NCI-H2171 treated with DMSO at 0.1 percent for 48 hours (cell line): Measurements from ENCODE around the gene STYX.

ENCODE experiments used
- DNase-seq: peaks from one replicate; lab custom pipeline; 2025; lab: John Stamatoyannopoulos, UW

STYX gene, protein sequence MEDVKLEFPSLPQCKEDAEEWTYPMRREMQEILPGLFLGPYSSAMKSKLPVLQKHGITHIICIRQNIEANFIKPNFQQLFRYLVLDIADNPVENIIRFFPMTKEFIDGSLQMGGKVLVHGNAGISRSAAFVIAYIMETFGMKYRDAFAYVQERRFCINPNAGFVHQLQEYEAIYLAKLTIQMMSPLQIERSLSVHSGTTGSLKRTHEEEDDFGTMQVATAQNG

DNA sequence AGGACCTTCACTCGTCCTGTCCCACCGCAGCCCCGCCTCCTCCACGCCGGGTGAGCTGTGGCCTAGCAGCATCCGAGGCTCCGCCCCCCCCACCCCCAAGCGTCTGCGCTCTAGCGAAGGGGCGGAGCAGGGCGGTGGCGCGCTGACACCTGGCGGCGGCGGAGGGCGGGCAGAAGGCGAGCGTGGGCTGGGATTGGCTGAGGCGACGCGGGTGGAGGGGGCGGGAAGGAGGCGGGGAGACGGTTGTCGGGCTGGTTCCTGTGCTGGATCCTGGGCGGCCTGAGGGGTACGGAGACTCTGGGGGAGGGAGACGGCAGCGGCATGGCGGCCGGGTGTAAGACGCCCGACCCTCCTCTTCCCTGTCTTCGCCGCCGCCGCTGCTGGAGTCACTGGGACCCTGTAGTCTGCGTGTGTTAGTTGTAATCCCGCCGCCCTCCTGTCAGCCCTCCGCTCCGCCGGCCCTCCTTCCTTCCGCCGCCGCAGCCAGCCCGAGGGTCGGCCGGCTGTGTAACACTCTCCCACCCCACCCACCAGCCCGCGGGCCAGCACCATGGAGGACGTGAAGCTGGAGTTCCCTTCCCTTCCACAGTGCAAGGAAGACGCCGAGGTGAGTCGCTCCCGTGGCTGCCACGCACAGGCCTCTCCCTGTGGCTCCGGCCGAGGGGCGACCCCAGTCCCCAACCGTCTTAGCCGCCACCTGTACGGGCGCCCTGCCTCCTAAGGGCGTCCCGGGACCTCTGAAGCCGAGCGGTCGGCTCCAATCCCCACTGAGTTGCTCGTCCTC, at the start of gene STYX:
TSS of gene STYX (plus strand) at position 242 of the 784 bp plus-strand sequence. CDS start at position 551, 309 bp downstream.
- peak; percentile 97 for DNase-seq

DNA sequence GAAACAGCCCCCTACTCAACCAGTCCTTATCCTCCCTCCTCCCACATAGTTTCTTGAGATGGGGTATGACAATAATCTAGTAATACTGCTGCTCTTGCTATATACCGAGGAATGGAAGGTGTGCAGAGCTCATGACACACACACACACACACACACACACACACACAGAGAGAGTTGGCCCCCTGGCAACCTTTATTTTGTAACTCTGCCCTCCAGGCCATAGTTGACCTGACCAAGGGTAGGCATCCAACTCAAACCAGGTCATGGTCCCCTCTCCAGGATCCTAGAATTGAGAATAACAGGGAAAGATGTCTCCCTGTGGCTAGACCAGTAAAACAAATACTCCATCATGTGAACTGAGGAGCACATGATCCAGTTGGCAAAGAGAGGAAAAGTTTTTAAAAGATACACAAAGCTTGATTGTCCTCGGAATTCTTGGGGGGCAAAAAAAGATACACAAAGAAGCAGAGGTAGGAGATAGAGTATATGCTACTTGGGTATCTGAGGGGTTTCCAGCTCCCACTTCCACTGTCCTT, 45.9 kb upstream of the STYX start:
- DNase-seq: no peak

DNA sequence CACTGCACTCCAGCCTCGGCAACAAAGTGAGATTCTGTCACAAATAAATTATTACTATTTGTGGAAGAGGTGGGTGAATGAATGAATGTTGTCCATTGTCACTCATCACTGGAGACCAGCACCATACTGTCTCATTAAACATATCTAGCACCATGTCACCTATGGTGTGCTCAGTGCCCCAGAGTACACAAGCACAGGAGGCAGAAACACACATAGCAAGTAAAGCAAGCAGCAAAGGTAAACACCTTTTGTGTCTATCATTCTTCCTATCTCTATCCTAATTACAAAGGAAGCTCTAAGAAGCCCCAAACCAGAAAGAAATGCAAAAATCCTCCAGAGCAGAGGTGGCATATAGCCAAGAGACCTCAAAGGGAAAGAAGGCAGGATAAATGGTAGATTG, 43.8 kb upstream of the STYX start:
- no peak for DNase-seq

DNA sequence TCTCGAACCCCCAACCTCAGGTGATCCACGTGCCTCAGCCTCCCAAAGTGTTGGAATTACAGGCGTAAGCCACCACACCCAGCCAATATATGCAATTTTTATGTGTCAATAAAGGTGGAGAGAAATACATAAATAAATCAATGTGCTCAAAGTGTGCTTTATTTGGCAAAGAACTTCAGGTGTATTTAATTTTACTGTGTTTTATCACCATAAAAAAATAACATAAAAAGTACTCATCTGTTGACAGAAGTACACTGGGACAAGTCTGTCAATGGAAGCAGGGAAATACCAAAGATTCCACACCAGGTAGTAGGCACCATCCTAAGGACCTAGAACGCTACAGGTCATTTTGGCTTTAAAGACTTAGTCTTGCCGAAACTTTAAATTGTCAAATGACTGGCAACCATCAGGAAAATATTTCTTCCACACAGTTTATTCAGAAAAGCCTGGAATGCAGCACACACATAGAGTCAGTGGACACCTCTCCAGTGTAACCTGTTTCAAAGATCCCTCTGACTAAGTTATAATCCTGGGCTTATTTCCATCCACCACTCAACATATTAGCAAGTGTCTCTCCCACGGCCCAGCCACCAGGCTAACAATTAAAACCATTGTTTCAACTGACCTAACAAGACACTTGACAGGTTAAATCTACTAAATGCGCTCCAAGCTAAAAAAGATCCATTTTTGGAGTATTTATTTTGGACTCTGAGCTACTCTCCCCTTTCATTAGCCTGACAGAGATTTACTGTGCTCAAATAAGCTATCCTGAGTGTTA, 38.8 kb upstream of the STYX start:
- no peak for DNase-seq

DNA sequence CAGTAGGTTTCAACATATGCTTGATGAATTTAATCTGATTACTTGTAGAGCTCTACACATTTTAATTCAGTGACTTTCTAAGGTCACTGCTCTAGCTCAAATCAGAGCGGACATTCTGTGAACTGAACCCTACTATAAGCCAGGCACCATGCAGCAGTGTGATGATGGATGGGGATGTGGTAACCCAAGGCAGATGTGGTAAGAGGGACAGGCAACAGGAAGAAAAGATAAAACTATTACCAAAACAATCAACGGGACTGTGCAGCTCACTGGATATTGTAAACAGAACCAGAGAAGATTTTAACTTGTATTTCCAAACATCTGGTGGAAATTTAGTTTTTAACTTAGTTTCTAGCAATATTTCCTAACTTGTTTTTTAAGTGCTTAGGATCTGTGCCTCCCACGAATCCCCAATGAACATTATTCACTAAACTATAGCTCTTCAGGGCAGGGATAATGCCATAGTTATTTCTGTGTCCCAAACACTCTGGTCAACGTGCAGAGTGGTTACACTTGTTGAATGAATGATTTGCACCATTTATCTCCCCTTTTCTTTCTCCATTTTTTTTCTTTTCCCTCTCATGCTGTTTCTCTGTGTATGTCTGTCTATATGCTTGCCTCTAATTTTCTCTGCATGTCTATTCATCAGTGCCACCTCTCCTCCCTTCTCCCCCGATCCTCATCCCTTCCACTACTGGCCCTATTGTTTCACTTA, 37.6 kb upstream of the STYX start:
- no peak for DNase-seq

DNA sequence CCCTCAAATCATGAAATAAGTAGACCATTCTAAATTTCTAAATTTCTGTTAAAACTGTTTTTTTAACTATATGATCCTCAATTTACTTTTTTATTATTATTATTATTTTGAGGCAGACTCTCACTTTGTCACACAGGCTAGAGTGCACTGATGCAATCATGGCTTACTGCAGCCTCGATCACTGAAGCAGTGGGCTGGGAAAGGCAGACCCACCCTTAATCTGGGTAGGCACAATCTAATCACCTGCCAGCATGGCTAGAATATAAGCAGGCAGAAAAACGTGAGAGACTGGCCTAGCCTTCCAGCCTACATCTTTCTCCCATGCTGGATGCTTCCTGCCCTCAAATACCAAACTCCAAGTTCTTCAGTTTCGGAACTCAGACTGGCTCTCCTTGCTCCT, 36.9 kb upstream of the STYX start:
- DNase-seq: no peak

DNA sequence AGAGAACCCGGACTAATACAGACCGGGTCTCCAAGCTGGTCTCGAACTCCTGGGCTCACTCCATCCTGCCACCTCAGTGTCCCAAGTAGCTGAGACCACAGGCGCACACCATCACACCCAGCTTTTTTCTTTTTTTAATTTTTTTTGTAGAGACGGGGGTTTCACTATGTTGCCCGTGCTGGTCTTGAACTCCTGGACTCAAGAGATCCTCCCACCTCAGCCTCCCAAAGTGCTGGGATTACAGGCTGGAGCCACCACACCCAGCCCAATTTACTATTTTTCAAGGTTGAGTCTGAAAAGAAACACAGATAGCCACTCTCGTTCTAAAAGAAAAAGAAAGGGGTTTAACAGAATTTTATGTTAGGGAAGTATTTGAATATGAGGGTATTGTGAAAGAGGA, 36.4 kb upstream of the STYX start:
- no peak for DNase-seq

DNA sequence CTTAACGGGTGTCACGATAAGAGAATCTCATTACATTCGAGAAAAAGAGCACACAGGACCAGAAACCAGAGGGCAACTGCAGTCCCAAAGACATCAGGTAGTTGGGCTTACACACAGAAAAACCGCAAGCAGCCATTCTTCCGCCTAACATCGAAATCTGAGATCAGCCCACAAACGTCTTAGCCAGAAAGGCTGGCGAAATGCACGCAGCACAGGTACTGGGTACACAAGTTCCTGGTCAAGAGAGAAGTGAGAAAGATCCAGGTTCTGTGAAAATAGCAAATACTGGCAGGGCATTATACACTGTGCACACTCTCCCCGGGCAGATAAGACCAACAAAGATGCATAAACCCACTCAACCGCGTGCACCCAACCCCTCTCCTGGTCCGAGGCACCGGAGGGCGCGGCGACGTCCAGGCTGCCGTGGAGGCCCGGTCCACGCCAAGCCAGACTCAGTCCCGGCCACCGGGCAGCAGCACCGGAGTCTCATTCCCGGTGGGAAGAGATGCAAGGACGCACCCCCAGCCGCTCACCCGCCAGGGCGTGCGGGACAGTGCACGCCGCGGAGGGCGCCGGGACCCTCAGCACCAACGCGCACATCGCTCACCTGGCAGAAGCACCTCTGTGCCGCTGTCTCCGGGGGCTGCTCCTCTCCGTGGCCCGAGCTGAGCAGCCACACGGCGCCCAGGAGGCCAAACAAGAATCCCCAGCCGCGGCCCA, 35.0 kb upstream of the STYX start:
- DNase-seq: peak; percentile 65

DNA sequence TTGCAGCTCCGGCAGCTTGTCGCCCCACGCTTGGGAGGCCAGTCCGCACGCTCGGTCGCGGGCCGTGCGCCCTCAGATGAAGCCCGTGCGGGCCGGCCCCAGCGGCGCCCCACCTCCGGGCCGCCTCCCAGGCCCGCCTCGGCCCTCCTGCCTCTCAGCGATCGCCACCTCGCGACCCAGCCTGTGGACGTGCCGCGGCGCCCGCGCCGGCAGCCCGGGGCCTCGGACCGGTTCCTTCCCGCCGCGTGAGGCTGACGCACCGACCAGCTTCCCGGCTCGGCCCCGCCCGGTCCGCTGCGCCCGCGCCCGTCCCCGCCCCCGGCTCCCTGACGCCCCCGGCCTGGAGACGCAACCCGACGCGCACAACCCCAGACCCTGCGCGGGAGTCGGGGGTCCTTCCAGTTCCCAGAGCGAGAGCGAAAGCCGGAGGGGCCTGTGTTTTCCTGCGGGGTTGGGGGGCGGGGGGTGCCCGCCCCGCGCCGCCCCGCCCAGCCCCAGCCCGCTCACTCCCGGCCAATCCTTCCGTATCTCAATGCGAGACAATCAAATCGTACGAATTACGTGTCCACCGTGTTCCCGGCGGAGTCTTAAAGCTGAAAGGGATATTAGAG, 34.4 kb upstream of the STYX start, which contains the start of gene ERO1A:
TSS of gene ERO1A (minus strand) at position 78 of the 611 bp plus-strand sequence. CDS start at position 1, 77 bp downstream.
- peak; percentile 84 for DNase-seq

DNA sequence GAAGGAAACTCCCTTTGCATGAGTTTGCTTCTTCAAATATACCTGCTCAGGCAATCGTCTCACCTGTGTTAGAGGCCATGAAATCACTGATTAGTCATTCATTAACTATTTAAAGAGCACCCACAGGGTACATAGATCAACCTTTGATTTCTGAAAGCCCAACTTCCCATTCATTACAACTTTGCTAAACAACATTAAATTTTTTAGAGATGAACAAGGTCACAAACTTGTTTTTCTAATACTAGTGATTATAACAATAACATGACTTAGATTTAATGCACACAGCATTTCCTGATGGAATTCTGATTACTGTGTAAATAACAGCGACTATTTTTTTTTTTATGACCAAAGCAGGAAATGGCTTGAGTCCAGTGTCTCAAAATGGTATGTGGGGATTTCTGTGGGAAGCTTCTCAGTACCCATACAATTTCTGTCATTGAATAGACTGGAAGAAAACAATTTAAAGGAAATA, 29.2 kb upstream of the STYX start:
- no peak for DNase-seq

DNA sequence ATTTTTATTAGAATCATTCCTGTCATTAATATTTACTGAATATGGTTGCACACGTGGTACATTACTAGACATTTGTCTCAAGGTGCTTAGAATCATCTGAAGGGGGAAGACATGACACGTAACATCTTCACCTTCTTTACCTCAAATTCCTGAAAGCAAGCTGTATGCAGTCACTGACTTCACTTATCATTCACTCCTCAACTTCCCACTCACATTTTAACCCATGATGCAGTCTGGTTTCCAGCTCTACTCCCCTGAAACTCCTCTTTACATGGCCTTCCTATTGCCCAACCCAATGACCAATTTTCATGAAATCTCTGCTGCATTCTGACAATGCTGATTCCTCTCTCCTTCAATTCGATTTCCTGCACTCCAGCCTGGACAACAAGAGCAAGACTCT, 28.7 kb upstream of the STYX start:
- DNase-seq: no peak

DNA sequence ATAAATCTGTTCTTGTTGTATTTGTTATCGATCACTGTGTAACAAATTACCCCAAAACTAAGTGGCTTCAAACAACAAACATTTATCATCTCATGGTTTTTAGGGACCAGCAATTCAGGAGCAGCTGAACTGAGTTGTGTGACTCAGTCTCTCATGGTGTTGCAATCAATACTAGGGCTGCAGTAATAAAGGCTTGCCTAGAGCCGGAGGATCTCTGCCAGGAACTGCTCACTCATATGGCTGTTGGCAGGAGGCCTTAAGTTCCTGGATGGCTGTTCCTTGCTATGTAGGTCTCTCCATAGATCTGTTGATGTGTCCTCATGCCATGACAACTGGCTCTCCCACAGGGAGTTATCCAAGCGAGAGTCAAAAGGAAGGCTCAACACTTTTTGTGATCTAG, 26.7 kb upstream of the STYX start:
- DNase-seq: no peak

DNA sequence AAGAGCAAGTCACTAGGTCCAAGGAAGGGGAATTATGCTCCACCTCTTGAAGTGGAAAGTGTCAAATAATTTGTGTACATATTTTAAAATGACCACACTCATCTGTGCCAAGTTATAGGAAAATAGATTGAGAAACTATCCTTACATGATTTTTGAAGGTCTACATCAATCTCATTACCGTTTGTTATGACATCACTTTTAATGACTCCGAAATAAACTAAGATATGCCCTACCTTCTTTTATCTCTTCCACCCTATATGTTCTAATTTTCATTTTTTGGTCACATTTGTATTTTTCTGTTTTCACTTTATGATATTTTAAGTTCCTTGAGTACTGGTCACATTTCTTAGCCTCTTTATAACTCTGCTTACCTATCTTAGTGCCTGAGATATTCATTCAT, 26.3 kb upstream of the STYX start:
- no peak for DNase-seq

DNA sequence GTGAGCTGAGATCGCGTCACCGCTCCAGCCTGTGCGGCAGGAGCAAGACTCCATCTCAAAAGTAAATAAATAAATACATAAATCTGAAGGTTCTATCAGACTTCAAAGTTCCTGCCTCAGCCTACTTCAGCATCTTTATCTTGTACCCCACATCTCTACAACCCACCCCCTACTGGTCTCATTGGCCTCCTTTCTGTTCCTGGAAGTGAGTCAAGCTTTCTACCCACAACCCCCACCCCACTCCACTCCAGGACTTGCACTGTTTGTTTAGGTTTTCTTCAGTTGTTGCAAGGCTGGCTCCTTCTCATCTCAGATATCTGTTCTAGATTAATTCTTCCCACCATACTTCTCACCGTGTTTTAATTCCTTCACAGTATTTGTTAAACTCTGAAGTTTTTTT, 23.7 kb upstream of the STYX start:
- DNase-seq: peak; percentile 62

DNA sequence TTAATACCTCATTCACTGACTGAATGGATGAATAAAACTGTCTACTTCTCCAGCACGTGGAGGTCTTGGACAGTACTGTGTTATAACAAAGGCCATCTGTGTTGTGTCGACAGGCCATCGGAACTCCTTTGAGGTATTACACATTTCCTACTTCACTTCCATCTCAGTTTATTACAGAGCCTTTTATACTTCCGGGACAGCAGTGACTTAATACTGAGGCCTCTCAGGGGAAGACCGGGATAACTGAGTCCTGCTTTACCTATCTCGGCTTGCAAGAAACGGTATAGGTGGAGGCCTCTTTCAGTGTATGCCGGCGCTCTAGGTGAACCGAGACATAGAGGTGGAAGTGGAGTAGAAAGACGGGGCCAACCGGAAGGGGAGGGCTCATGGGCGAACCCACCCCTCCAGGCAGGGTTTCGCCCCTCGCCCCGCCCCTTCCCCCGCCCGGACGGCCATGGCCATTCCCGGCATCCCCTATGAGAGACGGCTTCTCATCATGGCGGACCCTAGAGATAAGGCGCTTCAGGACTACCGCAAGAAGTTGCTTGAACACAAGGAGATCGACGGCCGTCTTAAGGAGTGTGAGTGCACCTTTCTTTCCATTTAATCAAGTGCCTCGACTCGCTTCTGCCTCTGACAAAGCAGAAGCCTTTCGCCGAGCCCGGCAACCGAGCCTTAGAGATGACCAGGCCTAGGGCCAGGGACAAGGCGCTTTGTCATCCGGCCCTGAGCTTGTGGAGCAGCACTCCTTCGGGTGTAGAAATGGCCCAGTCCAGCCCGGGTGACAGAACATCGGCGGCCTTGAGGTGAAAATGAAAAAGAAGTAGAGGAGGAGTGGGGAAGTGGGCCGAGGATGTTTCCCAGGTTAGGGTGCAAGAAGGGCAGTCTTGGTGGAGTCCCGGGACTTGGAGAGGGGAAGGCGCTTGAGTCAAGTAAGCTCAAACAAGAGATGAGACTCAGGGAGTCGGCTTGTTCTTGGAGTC, 23.0 kb upstream of the STYX start, which contains the start of gene PSMC6:
TSS of gene PSMC6 (plus strand) at position 477 of the 983 bp plus-strand sequence. CDS start at position 497, 20 bp downstream.
- peak; percentile 97 for DNase-seq

DNA sequence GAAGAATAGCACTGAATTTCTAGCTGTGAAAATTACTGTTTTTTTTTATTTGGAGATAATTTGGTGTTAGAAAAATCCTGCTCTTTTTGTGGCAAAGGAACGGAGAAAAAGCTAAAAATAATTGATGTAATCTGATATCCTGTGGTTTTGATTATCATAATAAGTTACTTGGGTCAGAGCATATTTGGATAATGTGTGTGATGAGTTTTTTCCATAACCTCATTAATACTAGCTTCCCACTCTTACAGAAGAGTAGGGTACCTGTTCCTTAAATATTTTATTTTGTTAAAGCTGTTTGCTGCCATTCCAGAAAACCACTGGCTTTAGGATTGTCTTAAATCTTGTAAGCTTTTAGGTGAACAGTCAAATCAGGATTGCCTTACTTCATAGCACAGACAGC, 18.3 kb upstream of the STYX start:
- DNase-seq: no peak

DNA sequence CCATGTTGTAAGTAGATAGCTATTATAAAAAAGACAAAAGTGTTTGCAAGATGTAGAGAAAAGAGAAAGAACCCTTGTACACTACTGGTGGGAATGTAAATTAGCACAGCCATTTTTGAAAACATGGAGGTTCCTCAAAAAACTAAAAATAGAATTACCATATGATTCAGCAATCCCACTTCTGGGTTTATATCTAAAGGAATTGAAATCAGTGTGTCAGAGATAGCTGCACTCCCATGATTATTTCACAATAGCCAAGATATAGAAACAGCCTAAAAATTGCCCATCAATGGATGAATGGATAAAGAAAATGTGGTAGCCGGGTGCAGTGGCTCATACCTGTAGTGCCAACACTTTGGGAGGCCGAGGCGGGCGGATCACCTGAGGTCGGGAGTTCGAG, 13.8 kb upstream of the STYX start:
- no peak for DNase-seq

DNA sequence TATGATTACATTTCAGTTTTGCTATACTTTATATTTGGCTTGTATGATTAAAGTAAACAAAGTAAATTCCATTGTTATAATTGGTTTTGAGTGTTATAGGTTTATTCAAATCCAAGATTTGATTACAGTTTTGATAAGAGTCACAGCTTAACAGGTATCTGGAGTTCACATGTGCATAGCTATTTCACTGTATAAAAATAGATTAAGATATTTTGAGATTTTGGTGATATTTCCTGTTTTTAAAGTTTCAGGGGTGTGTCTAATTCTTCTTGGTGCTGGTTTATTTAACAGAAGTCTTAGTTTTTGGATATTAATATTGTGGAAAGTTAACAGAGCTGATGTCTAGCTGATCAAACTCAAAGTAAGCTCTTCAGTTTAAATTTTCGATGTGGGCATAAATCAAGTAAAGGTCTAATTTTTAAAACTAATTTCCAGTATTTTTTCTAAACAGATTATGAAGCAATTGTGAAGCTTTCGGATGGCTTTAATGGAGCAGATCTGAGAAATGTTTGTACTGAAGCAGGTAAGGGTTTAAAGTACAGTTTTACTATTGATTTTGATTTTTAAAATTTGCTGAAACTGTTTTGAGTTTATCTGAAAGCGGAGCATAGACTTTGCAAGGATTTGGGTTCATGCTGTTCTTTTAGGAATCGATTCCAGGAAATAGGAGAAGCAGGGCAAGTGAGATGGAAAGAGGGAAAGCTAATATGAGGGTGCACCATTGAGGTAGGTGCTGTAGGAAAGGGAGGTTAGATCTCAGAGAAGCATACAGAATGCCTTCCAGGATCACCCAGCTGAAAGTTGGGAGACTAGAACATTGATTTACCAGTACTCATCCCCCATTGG, 6.2 kb upstream of the STYX start:
- no peak for DNase-seq

DNA sequence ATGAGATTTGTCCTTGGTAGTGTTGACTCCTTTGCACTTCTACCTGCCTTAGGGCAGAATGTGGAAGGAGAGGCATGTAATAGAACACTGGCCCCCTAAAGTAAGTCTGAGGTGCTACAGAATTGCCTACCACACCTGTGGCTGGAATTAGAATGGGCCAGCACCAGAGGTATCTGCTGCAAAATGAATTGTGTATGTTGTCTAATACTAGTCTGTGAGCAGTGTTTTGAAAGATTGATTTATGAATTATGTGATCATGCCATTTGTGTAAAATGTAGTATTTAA, 5.7 kb upstream of the STYX start:
- DNase-seq: no peak
